Posterior vena cava (tissue), 2 donors: ENCODE results near the gene HNRNPH3. TPM values are rescaled to one million over a fixed set of nuclear protein-coding genes. Genes with fewer than 3 reads are reported as not detected.
A peak's percentile ranks its signal among the peaks of the same experiment; 100 is the strongest.
"Not testable (repeated sequence)": the region's sequence is repeated elsewhere in the genome, so short reads cannot be mapped to it uniquely, and the experiment has no call there.

Experiments used
- DNase-seq: peaks from one replicate; pipeline ENCODE4 v3.0.0-alpha.2; 2020; ENCODE audit warnings: low spot score
- intact Hi-C, 2 donors: fragments of 100-400 bp; cut with DNase I; formaldehyde crosslinking; loops; one replicate each; pipeline versions ENCODE4 v1.14.1 to v1.14.2; 2022 to 2023
- long read RNA-seq, 2 donors: library from polyadenylated mRNA; unstranded; transcript quantifications; one replicate each; pipeline ENCODE4 v2.0.0, GENCODE V29; 2020 to 2021
- total RNA-seq, 2 donors: library from RNA; stranded (reverse); fragmentation: NEBNext Ultra II Directional; extraction: Animal tissue kit (Norgen Biotek cat#: 25700); gene quantifications; one replicate each; pipeline ENCODE4 v1.2.1, GENCODE V29; 2021
- donor health status: DM: yes; HTN: yes; CAD: no.
- donor health status: DM: yes; HTN: yes; CAD: no.

HNRNPH3 gene, protein sequence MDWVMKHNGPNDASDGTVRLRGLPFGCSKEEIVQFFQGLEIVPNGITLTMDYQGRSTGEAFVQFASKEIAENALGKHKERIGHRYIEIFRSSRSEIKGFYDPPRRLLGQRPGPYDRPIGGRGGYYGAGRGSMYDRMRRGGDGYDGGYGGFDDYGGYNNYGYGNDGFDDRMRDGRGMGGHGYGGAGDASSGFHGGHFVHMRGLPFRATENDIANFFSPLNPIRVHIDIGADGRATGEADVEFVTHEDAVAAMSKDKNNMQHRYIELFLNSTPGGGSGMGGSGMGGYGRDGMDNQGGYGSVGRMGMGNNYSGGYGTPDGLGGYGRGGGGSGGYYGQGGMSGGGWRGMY
- total RNA-seq, result 100 to 1,000 TPM in 1 of 2 donors, 10 to 100 TPM in 1; 99.6 to 121 TPM
- long read RNA-seq, donor 1, transcript HNRNPH3-201 (10 exons, 2,339 nt), result major isoform, 6 of 38 reads
- long read RNA-seq, donor 1, partial matches to known transcripts, result 6 of 38 reads
- long read RNA-seq, donor 1, other reads (novel, unspliced or antisense), result 22 of 38 reads
- long read RNA-seq, donor 2, transcript HNRNPH3-201 (10 exons, 2,339 nt), result major isoform, 33 of 153 reads
- long read RNA-seq, donor 2, transcript HNRNPH3-202 (10 exons, 1,332 nt), result minor isoform, 20 of 153 reads
- long read RNA-seq, donor 2, partial matches to known transcripts, result 3 of 153 reads
- long read RNA-seq, donor 2, other reads (novel, unspliced or antisense), result 97 of 153 reads

DNA sequence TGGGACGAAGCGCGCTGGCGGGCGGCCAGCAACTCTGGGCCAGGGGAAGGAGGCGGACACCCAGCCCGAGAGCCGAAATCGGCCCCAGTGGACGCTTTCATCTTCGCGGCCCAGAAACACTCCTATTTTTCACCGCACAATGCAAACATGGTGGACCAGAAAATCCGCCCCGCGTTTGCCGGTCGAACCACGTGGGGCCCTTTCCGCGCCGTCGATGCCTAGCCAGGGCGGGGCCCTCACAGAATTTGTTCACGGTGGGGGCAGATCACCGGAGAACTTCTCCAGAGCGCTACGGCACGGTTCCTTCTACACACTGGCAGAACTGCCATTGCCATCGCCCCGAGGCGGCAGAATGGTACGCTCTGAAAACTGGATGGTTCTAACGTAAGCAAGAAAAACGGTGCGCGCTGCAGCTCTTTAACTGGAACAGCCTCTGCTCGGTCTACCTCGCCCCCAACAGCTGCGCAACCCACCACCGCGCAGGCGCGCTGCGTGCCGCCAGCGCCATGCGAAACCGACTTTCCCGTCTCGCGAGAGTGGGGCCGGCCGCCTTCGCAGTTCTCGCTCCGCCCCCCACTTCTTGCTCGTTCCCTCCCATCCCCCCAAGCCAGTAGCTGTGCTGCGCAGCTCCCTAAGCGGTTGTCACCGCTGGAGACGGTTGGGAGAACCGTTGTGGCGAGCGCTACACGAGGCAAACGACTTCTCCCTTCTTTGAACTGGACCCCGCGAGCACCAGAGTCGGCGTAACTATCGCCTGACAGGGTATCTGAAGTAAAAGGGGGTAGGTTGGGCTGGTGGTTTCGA is at the start of gene HNRNPH3:
Gene HNRNPH3, plus strand, starts transcription at position 610 of the 804 bp plus-strand sequence. CDS start 5,158 bp downstream, outside the sequence.
- intact Hi-C loops, result no loop called here
- peak; percentile 99 for DNase-seq

DNA sequence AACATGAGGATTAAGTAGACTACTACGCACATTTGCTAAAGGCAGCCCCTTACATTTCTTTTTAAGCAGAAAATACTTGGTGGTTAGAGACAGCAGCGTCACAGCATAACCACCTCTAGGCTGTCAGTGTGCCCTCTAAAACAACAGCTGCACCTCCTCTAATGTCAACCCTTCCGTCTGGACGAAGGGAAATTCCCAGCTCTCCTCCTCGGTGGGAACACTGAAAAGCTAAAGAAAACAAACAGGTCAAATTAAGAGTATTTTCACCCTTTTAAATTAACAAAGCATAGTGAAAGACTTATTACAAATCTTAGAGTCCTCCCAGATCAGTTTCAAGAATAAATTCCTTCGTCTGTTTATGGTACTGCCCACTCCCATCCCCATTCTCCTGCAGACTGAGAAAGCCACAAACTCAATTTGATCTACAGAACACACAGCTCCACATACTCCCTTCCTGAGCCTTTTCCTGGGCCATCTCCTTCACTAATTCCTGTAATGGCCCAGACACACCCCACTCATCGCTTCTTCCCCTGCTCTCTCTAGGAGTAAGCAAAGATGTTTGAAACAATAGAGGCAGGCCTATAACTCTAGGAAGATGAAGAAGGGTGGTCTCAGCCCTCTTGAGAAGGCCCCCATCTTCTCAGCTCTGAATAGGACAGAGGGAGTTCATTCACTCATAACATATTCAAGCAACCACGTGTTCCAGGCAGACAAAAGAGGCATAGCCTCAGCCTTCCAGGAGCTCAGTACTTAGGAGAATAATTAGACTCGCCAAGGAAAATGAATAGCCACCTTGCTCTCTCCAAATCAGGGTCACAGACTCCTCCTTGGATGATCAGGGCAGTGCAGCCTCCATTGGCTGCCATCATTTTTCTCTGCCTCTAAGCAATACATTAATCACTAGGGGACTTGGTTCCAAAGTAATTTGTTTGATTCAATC is 47.5 kb upstream of the HNRNPH3 start:
- intact Hi-C loops, result no loop called here
- DNase-seq, result no peak

DNA sequence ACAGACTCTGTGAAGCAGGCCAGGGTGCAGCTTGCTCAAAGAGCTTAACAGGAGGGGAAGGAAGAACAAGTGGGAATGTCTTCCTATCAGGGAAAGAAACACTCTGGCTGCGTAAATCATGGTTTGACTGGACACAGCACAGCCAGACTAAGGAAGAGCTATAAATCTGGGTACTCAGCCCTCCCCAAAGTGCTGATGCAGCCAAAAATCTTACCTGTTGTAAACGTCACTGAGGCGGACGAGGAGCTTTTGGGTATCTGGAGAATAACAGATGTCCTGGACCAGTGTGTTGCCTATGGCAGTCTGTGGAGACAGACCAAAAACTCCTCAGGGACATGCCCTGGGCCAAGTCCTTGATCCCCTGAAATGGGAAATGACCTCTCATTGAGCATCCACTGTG is 43.1 kb upstream of the HNRNPH3 start:
- intact Hi-C loops, result no loop called here
- DNase-seq, result no peak

DNA sequence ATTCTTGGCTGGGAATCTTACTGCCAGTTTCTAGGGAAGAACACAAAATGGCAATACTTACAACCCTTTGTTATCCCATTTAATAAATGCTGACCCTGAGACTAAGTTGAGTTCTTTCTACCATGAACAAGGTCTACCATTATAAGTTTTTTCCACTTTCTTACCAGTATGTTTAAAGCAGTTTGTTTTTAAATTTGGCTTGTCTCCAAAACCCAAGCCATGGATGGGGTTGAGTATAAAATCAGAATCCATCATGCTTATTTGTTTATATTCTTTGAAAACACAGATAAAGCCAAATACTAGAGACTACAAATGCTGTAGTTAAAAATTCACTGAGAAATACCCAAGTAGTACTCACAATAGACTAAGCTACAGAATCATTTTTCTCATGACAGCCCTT is 41.1 kb upstream of the HNRNPH3 start:
- no peak for DNase-seq
- intact Hi-C loops, result loop anchor here in 1 of 2 donors (10.0 kb wide), 1 partner anchor 76 kb away; no protein-coding TSS in a partner anchor

DNA sequence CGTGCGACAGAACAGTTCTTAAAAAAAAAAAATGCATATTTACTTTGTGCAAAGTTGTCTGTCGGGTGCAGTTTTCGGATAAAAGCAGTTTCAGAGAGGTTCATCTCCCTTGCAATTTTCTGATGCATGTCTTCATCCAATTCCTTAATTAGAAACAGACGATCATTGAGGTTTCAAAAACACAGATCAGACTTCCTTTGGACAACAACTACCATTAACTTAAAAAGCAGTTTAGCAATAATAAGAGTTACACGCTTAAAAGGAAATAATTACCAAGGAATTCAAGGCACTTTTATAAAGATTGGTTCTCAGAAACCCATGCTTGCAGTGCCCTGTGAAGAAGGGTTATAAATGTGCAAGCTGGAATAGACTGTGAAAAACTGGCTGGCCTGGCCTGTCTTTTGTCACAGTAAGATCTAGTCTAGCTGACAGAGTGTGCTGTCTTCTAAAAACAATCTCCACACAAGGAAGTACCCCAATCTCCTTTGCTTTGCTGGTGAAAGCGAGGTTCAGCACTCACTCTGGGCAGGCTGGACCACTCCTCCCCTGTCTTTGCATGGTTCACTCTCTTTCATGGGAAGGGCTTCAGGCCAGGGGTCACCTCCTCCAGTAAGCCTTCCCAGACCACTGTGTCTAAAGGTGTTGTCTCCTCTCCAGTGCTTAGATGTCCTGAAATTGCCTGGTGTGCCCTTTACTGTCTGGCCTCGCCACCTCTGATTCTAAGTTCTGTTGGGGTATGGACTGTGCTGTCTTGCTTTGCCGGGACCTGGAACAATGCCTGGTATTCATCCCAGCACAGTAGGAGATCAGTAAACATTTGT is 34.8 kb upstream of the HNRNPH3 start:
- intact Hi-C loops, result loop anchor here in 1 of 2 donors (10.0 kb wide), 1 partner anchor 82 kb away; no protein-coding TSS in a partner anchor

DNA sequence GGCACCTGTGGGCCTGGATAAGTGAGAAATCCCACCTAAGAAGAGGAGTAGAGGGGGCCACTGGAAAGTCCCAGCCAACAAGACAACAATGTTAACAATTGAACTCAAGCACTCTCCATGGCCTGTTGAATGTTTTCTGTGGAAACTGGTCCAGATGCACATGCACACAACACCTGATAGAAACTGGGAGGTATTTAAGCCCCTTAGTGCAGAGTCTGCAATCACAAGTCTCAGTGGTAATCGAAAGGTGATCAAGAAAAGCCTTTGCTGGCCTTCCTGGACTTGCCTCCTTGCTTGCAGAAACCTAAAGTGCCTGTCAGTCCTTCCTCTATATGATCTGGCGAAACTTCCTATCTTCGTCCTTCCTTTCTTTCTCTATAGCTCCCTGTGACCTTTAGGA is 30.6 kb upstream of the HNRNPH3 start:
- intact Hi-C loops, result no loop called here

More for the DNA sequence above, 34.8 kb upstream of the HNRNPH3 start:
- no peak for DNase-seq

DNA sequence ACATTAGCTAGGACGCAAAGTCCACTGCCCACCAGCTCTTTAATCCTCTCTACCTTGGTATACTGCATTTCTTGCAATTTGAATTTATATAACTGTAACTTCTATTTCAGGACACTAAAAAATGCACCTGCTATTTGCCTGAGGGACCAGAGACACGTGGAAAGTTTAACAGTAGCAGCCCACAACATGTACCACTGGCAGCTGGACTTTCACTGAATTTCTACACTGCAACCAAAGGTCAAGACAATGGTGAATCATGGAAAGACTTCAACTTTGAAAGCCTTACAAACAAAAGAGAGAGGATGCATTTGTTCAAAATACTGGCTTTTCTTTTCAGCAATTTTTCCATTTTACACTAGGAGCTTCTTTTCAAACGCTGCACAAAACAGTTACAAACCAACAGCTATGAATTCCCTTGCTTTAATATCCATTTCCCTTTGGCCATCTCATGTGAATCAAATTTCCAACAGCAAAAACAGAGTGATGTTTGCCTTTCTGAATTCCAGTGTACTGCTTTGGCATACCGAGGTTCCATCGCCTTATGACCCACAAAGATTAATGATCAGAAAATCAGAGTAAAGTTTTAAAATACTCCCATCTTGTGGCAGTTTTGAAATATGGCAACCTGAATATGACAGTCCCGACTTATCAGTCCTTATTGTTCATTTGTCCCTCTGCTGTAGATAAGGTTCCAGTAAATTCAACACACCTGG is 29.9 kb upstream of the HNRNPH3 start:
- no peak for DNase-seq

More for the DNA sequence above, 30.6 kb upstream of the HNRNPH3 start:
- DNase-seq, result no peak

DNA sequence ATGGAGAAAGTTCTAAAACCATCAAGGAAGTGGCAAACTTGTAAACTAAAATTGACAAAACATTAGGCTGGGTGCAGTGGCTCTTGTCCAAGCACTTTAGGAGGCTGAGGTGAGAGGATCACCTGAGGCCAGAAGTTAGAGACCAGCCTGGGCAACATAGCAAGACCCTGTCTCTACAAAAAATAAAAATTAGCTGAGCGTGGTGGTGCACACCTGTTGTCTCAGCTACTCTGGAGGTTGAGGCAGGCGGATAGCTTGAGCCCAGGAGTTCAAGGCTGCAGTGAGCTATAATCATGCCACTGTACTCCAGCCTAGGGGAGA is 29.4 kb upstream of the HNRNPH3 start:
- intact Hi-C loops, result no loop called here
- DNase-seq, result no peak

More for the DNA sequence above, 29.9 kb upstream of the HNRNPH3 start:
- intact Hi-C loops, result no loop called here

DNA sequence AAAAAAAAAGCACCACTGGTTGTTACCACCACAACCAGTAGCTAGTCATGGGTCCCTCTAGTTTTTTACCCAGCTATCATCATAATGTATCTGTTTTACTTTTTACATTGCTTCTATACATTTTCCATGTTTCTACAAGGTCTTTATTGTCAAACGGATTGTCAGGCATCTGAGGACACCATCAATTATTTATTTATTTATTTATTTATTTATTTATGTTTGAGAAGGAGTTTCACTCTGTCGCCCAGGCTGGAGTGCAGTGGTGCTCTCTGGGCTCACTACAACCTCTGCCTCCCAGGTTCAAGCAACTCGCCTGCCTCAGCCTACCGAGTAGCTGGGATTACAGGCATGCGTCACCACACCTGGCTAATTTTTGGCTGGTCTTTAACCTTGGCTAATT is 29.0 kb upstream of the HNRNPH3 start:
- intact Hi-C loops, result no loop called here
- DNase-seq, result no peak

DNA sequence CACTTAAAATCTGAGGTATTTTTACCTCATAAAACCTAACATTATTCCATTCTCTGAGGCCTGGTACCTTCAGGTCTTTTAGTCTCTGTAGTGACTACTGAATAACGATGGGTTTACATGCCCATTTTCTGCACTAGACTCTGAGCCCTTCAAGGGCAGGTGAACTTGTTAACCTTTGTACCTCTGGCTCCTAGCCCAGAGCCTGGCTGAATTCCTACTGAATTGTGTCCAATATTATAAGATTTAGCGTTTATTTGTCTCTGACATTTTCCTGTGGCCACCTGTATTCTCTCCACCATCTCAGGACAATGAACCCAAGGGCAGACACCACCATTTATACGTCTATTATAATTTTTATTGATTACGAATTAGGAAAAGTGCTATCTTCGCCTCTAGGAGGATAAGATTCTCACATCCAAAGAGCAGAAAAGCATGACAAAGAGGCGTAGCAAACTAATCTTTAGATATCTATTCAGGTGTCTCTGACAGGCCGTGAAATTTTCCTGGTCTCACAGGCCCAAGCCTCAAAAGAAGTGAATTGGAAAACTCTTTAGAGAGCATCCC is 27.9 kb upstream of the HNRNPH3 start:
- intact Hi-C loops, result no loop called here

DNA sequence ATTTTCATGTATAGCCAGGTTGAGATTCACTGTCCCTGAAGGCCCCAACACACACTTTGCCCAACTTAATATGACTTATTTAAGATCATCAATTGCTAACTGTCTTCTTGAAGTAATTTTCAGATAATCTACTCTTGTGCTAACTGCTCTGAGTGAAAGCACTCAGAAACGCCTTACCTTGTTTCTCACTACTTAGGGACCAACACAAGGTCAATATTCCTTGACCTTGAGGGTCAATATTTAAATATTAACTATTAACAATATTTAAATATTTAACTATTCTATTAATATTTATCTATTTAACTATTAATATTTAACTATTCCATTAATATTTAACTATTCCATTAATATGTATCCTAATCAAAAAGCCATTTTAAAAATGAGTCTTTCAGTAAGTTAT is 26.0 kb upstream of the HNRNPH3 start:
- intact Hi-C loops, result no loop called here

More for the DNA sequence above, 27.9 kb upstream of the HNRNPH3 start:
- no peak for DNase-seq

DNA sequence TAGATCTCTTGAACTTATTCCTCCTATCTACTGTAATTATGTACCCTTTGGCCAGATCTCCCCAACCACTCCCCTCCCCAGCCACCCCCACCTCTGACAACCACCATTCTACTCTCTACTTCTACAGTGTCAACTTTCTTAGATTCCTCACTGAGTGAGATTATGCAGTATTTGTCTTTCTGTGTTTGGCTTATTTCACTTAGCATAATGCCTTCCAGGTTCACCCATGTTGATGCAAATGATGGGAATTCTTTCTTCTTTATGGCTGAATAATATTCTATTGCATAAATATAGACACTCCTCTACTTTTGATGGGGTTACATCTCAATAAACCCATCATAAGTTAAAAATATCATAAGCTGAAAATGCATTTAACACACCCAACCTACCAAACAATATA is 21.3 kb upstream of the HNRNPH3 start:
- intact Hi-C loops, result no loop called here
- DNase-seq, result no peak

More for the DNA sequence above, 26.0 kb upstream of the HNRNPH3 start:
- no peak for DNase-seq

DNA sequence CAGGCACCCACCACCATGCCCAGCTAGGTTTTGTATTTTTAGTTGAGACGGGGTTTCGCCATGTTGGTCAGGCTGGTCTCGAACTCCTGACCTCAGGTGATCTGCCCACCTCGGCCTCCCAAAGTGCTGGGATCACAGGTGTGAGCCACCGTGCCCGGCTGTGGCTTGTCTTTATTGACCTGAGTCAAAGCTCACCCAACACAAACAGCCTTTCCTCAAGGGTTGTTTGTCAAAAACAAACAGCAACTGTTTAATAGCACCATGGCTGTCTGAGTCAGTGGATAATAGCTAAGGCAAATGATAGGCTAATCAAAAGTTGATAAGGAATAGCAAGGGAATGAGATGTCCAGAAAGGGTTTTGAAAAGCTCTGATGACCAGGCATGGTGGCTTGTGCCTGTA is 16.9 kb upstream of the HNRNPH3 start:
- DNase-seq, intact Hi-C loops: not testable (repeated sequence)

DNA sequence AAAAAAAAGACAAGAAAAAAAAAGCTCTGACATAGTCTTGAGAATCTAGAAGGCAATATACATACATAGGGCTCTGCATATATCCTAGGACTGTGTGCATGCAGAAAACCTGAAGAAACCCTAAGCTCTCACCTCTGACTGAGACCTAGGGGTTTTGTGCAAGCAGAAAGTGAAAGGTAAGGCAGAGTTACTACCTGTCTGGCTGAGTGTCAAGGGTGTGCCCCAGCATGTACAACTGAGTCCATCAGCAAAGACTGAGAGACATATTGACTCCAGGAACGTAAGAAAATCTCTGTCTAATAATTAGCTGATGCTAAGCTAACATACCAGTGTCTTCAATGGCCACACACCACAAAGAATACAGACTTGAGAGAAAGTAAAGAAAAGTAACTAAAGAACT is 16.3 kb upstream of the HNRNPH3 start:
- intact Hi-C loops, result no loop called here
- DNase-seq, result no peak

DNA sequence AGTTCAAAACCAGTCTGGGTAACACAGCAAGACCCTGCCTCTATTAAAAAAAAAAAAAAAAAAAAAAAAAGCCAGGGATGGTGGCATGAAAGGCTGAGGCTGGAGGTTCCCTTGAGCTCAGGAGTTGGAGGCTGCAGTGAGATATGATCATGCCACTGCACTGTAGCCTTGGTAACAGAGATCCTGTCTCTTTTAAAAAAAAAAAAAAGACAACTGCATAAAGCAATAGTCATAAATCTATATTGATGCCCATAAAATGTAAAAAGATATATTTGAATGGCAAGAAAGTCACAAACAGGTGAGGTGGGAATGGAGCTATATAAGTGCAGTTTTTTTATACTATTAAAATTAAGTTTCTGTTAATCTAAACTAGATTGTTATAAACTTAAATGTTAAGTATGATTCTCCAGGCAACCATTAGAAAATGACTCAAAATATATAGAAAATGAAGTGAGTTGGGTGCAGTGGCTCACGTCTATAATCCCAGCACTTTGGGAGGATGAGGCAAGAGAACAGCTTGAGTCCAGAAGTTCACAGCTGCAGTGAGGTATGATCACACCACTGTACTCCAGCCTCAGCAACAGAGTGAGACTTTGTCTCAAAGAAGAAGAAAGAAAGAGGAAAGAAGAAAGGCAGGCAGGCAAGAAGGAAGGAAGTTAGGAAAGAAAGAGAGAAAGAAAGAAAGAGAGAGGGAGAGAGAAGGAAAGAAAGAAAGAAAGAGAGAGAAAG is 13.4 kb upstream of the HNRNPH3 start:
- no peak for DNase-seq
- intact Hi-C loops, result no loop called here

DNA sequence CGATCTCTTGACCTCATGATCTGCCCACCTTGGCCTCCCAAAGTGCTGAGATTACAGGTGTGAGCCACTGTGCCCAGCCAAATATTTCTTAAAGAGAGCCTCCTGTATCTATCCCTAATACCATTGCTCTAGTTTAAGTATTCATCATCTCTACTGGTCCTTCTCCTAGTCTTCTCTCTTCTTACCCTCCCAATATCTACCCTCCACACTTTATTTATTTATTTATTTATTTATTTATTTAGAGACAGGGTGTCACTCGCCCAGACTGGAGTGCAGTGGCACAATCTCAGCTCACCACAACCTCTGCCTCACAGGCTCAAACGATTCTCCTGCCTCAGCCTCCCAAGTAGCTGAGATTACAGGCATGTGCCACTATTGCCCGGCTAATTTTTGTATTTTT is 7.5 kb upstream of the HNRNPH3 start:
- intact Hi-C loops, DNase-seq: not testable (repeated sequence)
